IMR-90 (cell line): ENCODE results near the gene BUB1. TPM values are rescaled to one million over a fixed set of nuclear protein-coding genes. Genes with fewer than 3 reads are reported as not detected.

Experiments used
- ATAC-seq: fragments of 200-7000 bp; cut with Tn5 transposase; 2 replicates; pipeline ENCODE4 v1.9.1; 2020; ENCODE audit warnings: low read depth, mild to moderate bottlenecking, moderate library complexity
- BruUV-seq: library from RNA; stranded (reverse); fragments of 400-500 nt; replicated peaks from 2 replicates; lab custom pipeline; 2021; lab: Mats Ljungman, UMichigan
- CTCF ChIA-PET: fragments of 300-600 bp; formaldehyde crosslinking; extraction: SDS; loops from one replicate; lab custom pipeline; 2021; ENCODE audit warnings: antibody characterized with exemption; lab: Yijun Ruan, JAX
- POLR2A ChIA-PET: fragments of 300-600 bp; sonication (Branson Sonifier 250); formaldehyde crosslinking; loops from one replicate; lab custom pipeline; 2022; ENCODE audit warnings: antibody characterized with exemption; ENCODE audit not compliant: unreplicated experiment; lab: Charles Lee
- DNase-seq: peaks from one replicate; pipeline ENCODE4 v3.0.0; 2013
- H2AFZ ChIP-seq: replicated peaks from 2 replicates; pipeline ENCODE3; 2013; ENCODE audit warnings: low read length, mild to moderate bottlenecking; ENCODE audit not compliant: poor library complexity
- H2AK5ac ChIP-seq: 2 replicates; pipeline ENCODE4 v1.6.1; 2013; ENCODE audit warnings: low read depth, low read length, inconsistent platforms
- H2AK9ac ChIP-seq: replicated peaks from 2 replicates; pipeline ENCODE3; 2013; ENCODE audit warnings: mild to moderate bottlenecking, low read depth, low read length, moderate library complexity; ENCODE audit not compliant: poor library complexity
- H2BK120ac ChIP-seq: 2 replicates; pipeline ENCODE4 v1.6.1; 2013; ENCODE audit warnings: low read depth, low read length, inconsistent platforms
- H2BK15ac ChIP-seq: 3 replicates; pipeline ENCODE4 v1.6.1; 2013; ENCODE audit warnings: low read depth, low read length, inconsistent platforms
- H2BK20ac ChIP-seq: 2 replicates; pipeline ENCODE4 v1.6.1; 2013; ENCODE audit warnings: low read depth, mild to moderate bottlenecking, inconsistent platforms, low read length, moderate library complexity
- H2BK5ac ChIP-seq: 2 replicates; pipeline ENCODE4 v1.6.1; 2013; ENCODE audit warnings: mild to moderate bottlenecking, low read depth, low read length, inconsistent platforms; ENCODE audit not compliant: poor library complexity, severe bottlenecking
- H3K14ac ChIP-seq: replicated peaks from 2 replicates; pipeline ENCODE4 v1.6.1; 2013; ENCODE audit warnings: low read depth, low read length, inconsistent platforms
- H3K18ac ChIP-seq: 2 replicates; pipeline ENCODE4 v1.6.1; 2013; ENCODE audit warnings: low read depth, low read length, control low read depth
- H3K23ac ChIP-seq: 2 replicates; pipeline ENCODE4 v1.6.1; 2013; ENCODE audit warnings: low read depth, low read length, inconsistent platforms
- H3K27ac ChIP-seq: 2 replicates; pipeline ENCODE4 v1.5.1; 2013; ENCODE audit warnings: mild to moderate bottlenecking, control low read depth, low read length; ENCODE audit not compliant: insufficient read depth
- H3K27me3 ChIP-seq: 2 replicates; pipeline ENCODE4 v1.6.1; 2013; ENCODE audit warnings: low read length; ENCODE audit not compliant: control insufficient read depth, insufficient read depth
- H3K36me3 ChIP-seq: 2 replicates; pipeline ENCODE4 v1.6.1; 2013; ENCODE audit warnings: low read length, mixed read lengths; ENCODE audit not compliant: control insufficient read depth, insufficient read depth
- H3K4ac ChIP-seq: 2 replicates; pipeline ENCODE4 v1.6.1; 2013; ENCODE audit warnings: low read depth, low read length, inconsistent platforms
- H3K4me1 ChIP-seq: 2 replicates; pipeline ENCODE4 v1.6.1; 2013; ENCODE audit warnings: low read length, mixed read lengths; ENCODE audit not compliant: control insufficient read depth, insufficient read depth
- H3K4me2 ChIP-seq: 2 replicates; pipeline ENCODE4 v1.6.1; 2013; ENCODE audit warnings: low read depth, mild to moderate bottlenecking, control low read depth, low read length, moderate library complexity
- H3K4me3 ChIP-seq: 2 replicates; pipeline ENCODE4 v1.5.1; 2013; ENCODE audit warnings: low read depth, mild to moderate bottlenecking, control low read depth, low read length, moderate library complexity; ENCODE audit not compliant: insufficient read depth
- H3K56ac ChIP-seq: 2 replicates; pipeline ENCODE4 v1.6.1; 2013; ENCODE audit warnings: low read length, inconsistent platforms; ENCODE audit not compliant: insufficient read depth; ENCODE audit errors: extremely low read depth
- H3K79me1 ChIP-seq, 2 experiments: 2 replicates each; pipeline ENCODE4 v1.6.1; 2013; ENCODE audit warnings: low read length in 2 of 2, inconsistent platforms in 1 of 2, low read depth in 1 of 2
- H3K9ac ChIP-seq: 2 replicates; pipeline ENCODE4 v1.6.1; 2013; ENCODE audit warnings: low read depth, low read length, control low read depth
- H3K9me1 ChIP-seq: 2 replicates; pipeline ENCODE4 v1.6.1; 2013; ENCODE audit warnings: low read length, inconsistent platforms; ENCODE audit not compliant: insufficient read depth
- H3K9me3 ChIP-seq: 2 replicates; pipeline ENCODE4 v1.6.1; 2013; ENCODE audit warnings: low read length; ENCODE audit not compliant: control insufficient read depth, insufficient read depth
- H4K20me1 ChIP-seq: 2 replicates; pipeline ENCODE4 v1.6.1; 2013; ENCODE audit warnings: low read length, inconsistent platforms; ENCODE audit not compliant: insufficient read depth
- H4K5ac ChIP-seq: 2 replicates; pipeline ENCODE4 v1.6.1; 2013; ENCODE audit warnings: mild to moderate bottlenecking, low read depth, low read length, control low read depth
- H4K8ac ChIP-seq, 2 experiments: 2 replicates each; pipeline ENCODE4 v1.6.1; 2013; ENCODE audit warnings: low read depth in 2 of 2, low read length in 2 of 2, control low read depth in 1 of 2, inconsistent platforms in 1 of 2
- H4K91ac ChIP-seq: 2 replicates; pipeline ENCODE4 v1.6.1; 2013; ENCODE audit warnings: low read depth, low read length, inconsistent platforms; ENCODE audit not compliant: insufficient read depth
- CHD1 ChIP-seq: IDR thresholded peaks from 2 replicates; pipeline ENCODE4 v1.6.1; 2012; ENCODE audit warnings: low read depth, low read length, improper control_type of control experiment
- CTCF ChIP-seq: conservative IDR thresholded peaks from 2 replicates; pipeline ENCODE4 v1.5.1; 2012; ENCODE audit warnings: mild to moderate bottlenecking, low read depth, low read length, improper control_type of control experiment
- ELK1 ChIP-seq: fragments of 150-350 bp; IDR thresholded peaks from 2 replicates; pipeline ENCODE4 v1.6.1; 2016; ENCODE audit warnings: low read depth, mild to moderate bottlenecking, low read length, moderate library complexity, borderline replicate concordance
- MAFK ChIP-seq: IDR thresholded peaks from 2 replicates; pipeline ENCODE4 v1.6.1; 2012; ENCODE audit warnings: low read depth, low read length, improper control_type of control experiment
- MAZ ChIP-seq: IDR thresholded peaks from 2 replicates; pipeline ENCODE4 v1.6.1; 2012; ENCODE audit warnings: low read depth, mild to moderate bottlenecking, low read length, improper control_type of control experiment, moderate library complexity, borderline replicate concordance
- MXI1 ChIP-seq: IDR thresholded peaks from 2 replicates; pipeline ENCODE4 v1.6.1; 2012; ENCODE audit warnings: low read depth, mild to moderate bottlenecking, low read length, moderate library complexity, borderline replicate concordance
- NFE2L2 ChIP-seq: fragments of 150-350 bp; IDR thresholded peaks from 2 replicates; pipeline ENCODE4 v1.6.1; 2016; ENCODE audit warnings: low read depth, mild to moderate bottlenecking, low read length
- POLR2A ChIP-seq: IDR thresholded peaks from 2 replicates; pipeline ENCODE4 v1.6.1; 2012; ENCODE audit warnings: mild to moderate bottlenecking, low read depth, low read length
- RAD21 ChIP-seq: IDR thresholded peaks from 2 replicates; pipeline ENCODE4 v1.6.1; 2012; ENCODE audit warnings: low read length, improper control_type of control experiment
- RCOR1 ChIP-seq: IDR thresholded peaks from 2 replicates; pipeline ENCODE4 v1.6.1; 2012; ENCODE audit warnings: mild to moderate bottlenecking, low read length, improper control_type of control experiment; ENCODE audit not compliant: insufficient replicate concordance
- USF2 ChIP-seq: fragments of 150-350 bp; IDR thresholded peaks from 2 replicates; pipeline ENCODE4 v1.6.1; 2017; ENCODE audit warnings: mild to moderate bottlenecking, antibody characterized with exemption, low read length, low read depth
- WGBS, 2 experiments: methylation state at CpG; one replicate each; pipeline versions ENCODE4 v1.1.5 to v1.1.7; 2013; ENCODE audit warnings: missing lambda C conversion rate in 2 of 2; ENCODE audit not compliant: insufficient read length in 1 of 2; ENCODE audit errors: extremely low coverage in 2 of 2; 5-methylcytosine and 5-hydroxymethylcytosine counted together
- dilution Hi-C: fragments of 300-500 bp; cut with HindIII; formaldehyde crosslinking; loops from one replicate; pipeline ENCODE4 v1.14.3; 2018; ENCODE audit warnings: low sequenced_read_pairs; ENCODE audit not compliant: unreplicated experiment
- in situ Hi-C: fragments of 300-500 bp; cut with MboI; formaldehyde crosslinking; loops from 3 replicates; pipeline ENCODE4 v1.14.3; 2019; ENCODE audit warnings: low sequenced_read_pairs, inconsistent platforms, mixed read lengths
- intact Hi-C: fragments of 100-400 bp; cut with micrococcal nuclease; formaldehyde crosslinking; loops from 2 replicates; pipeline ENCODE4 v1.10.0; 2022
- polyA plus RNA-seq, 3 experiments: library from polyadenylated mRNA; depleted of rRNA; stranded (reverse); fragments of >200 nt; gene quantifications; 2 replicates each; pipeline ENCODE4 v1.2.3, GENCODE V29; 2012; ENCODE audit warnings: low replicate concordance in 1 of 3
- total RNA-seq: library from RNA; depleted of rRNA; stranded (reverse); fragments of >200 nt; gene quantifications from 2 replicates; pipeline ENCODE4 v1.2.3, GENCODE V29; 2012

The BUB1 gene
- total and polyA plus RNA-seq, 2 of the 4 experiments (the other 2 are of a cell fraction): 19.6 to 43.4 TPM

- Histone ChIP-seq H3K23ac (no peak overlapping the region), H3K9me1 (no peaks in the 10 kb centered on the region), H2BK20ac (no peak overlapping the region), H2BK5ac (no peak overlapping the region), H4K91ac (no peak overlapping the region), H3K27me3 (no peaks in the 10 kb centered on the region), H3K9me3 (no peaks in the 10 kb centered on the region), H3K56ac (no peak overlapping the region), H2BK120ac (no peak overlapping the region), H3K36me3 (peaks cover 1% of the 10 kb centered on the region; the same call in 1 of the 2 replicates), H3K4ac (no peak overlapping the region), H3K9ac (no peak overlapping the region), H2BK15ac (no peak overlapping the region), H2AK9ac (no peak overlapping the region), H3K18ac (no peak overlapping the region), H3K4me2 (no peak overlapping the region), H3K14ac (no peak overlapping the region), H3K79me1 (peaks cover 22 to 29% of the 10 kb centered on the region in 2 experiments), H4K20me1 (no peaks in the 10 kb centered on the region), H4K5ac (no peak overlapping the region), H3K4me1 (no peaks in the 10 kb centered on the region), H2AFZ (no peak overlapping the region), H4K8ac (no peak overlapping the region), H3K4me3 (no peak overlapping the region), H2AK5ac (no peak overlapping the region), H3K27ac (no peak overlapping the region)
- no CpG with 5 or more reads among the region's 3 CpGs for whole genome bisulfite sequencing, 2 experiments
- POLR2A ChIA-PET: no interaction called here
- intact Hi-C loops (no loop called here), dilution Hi-C loops (no loop called here), in situ Hi-C loops (no loop called here)
- CTCF ChIA-PET: no interaction called here
- BruUV-seq: no TSS peak
- DNase-seq (no peak), ATAC-seq (no peak)
- TF ChIP-seq ELK1: no peak
- no peak for TF ChIP-seq CTCF
- TF ChIP-seq MXI1: no peak
- TF ChIP-seq NFE2L2: no peak
- no peak for TF ChIP-seq RCOR1
- TF ChIP-seq MAZ: no peak
- TF ChIP-seq POLR2A: no peak
- TF ChIP-seq CHD1: no peak
- no peak for TF ChIP-seq MAFK
- no peak for TF ChIP-seq USF2
- no peak for TF ChIP-seq RAD21
Observed at GRCh38 chr2:110644357-110644756, 33.5 kb downstream of the BUB1 start.
